ENCODE measurements around the gene CYP2A13. TPM values are rescaled to one million over a fixed set of nuclear protein-coding genes. Genes with fewer than 3 reads are reported as not detected.
"Not testable (repeated sequence)": the region's sequence is repeated elsewhere in the genome, so short reads cannot be mapped to it uniquely, and the experiment has no call there.

The CYP2A13 gene
- total RNA-seq, 1 donor from 2014 or later, result not detected

DNA sequence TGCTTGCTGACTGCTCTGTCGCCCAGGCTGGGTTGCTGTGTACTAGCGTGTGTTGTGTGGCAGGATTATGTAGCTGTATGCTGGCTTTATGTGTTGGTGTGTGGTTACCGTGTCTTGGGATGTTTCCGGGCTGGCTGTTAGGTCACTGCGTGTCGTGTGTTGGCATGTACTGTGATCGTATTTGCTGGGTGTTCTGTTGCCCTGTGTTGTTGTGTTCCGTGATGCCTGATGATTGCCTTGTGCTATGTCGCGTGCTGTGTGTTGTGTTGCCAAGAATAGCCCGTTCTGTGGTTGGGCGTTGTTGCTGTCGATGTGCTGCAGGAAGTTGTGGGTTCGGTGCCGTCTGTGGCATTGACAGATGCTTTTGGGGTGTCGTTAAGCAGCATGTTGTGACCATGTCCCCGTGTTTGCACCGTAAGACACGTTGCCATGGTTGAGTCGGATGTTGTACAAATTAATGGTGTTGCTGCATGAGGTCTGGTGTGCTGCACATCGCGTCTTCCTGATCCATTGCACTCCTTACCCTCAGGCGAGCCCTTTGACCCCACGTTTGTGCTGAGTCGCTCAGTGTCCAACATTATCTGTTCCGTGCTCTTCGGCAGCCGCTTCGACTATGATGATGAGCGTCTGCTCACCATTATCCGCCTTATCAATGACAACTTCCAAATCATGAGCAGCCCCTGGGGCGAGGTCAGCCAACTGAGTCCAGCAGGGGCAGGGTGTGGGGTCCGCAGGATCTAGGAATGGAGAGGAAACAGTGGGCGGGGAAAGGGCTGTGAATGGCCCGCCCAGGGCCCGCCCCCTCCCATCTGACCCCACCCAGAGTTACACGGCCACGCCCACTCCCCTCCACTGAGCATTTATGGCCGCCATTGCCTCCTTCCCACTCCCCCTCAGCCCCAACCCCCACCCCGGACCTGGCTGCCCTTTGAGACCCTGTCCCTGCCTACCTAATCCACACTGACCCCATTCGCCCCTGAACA lies 33.0 kb downstream of the CYP2A13 start:
- intact Hi-C loops (cut with micrococcal nuclease), result not testable (repeated sequence)

DNA sequence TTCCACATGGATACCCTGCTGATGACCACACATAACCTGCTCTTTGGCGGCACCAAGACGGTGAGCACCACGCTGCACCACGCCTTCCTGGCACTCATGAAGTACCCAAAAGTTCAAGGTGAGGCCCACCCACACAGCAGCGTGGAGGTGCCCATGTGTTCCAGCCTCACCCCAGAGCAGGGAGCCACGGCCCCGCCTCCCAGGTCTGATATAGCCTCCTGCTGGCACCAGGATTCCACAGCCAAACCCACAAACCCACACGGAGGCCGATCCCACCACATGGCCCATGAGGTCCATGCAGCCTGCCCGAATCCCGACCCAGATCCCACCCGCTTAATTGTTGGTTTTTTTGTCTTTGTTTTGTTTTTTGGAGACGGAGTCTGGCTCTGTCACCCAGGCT lies 34.6 kb downstream of the CYP2A13 start:
- intact Hi-C loops (cut with micrococcal nuclease), result not testable (repeated sequence)

DNA sequence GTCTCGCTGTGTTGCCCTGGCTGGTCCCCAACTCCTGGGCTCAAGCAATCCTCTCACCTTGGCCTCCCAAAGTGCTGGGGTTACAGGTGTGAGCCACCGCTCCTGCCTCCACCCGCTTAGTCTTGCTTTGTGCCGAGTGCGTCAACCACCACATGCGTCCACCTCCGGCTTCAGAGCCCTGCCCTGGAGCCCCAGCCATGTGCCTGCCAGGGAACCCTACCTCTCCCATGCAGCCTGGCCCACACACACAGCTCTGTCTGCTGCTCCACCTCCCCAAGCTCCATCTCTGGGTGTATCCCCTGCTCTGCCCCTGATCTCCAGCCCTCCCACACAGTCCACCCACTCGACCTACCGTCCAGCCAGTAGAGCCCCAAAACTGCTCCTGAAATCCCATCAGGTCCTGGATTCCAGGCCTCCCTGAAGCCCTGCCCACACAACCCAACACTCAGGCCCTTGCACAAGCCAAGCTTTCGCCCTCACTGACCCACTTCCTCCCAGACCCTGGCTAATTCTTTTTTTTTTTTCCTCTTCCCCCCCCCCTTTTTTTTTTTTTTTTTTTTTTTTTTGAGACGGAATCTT lies 35.6 kb downstream of the CYP2A13 start:
- intact Hi-C loops (cut with micrococcal nuclease), result no loop called here

DNA sequence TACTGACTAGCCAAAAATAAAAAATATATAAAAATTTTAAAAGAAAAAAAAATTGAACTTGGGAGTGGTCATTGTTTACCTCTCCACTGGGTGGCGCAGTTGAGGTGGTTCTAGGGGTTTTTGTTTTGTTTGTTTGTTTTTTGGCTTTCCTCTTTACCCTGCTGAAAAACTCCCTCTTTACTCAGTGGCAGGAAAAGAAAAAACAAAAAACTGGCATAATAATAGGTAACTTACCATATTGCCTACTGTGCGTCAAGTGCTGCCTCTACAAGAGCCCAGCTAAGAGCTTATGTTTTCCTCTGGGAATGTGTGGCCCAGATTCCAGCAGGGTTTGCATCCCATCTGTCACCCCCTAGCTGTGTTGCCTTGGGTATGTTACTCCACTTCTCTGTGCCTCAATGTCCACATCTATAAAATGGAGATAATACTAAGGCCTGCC lies 38.5 kb downstream of the CYP2A13 start:
- intact Hi-C loops (cut with micrococcal nuclease), result loop anchor here (1.0 to 5.0 kb wide), 2 partner anchors 18 to 181 kb away; no protein-coding TSS in a partner anchor

DNA sequence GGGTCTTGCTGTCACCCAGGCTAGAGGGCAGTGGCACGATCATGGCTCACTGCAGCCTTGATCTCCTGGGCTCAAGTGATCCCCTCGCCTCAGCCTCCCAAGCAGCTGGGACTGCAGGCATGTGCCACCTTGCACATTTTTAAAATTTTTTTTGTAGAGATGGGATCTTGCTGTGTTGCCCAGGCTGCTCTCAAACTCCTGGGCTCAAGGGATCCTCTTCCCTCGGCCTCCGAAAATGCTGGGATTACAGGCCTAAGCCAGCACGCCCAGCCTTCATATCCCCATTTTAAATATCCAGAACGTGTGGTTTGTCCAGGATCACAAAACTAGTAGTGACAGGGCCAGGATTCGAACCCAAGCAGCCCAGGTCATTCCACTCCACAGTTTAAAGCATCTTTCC lies 39.1 kb downstream of the CYP2A13 start:
- intact Hi-C loops (cut with micrococcal nuclease), result loop anchor here (5.0 kb wide), 1 partner anchor 180 kb away; no protein-coding TSS in a partner anchor

DNA sequence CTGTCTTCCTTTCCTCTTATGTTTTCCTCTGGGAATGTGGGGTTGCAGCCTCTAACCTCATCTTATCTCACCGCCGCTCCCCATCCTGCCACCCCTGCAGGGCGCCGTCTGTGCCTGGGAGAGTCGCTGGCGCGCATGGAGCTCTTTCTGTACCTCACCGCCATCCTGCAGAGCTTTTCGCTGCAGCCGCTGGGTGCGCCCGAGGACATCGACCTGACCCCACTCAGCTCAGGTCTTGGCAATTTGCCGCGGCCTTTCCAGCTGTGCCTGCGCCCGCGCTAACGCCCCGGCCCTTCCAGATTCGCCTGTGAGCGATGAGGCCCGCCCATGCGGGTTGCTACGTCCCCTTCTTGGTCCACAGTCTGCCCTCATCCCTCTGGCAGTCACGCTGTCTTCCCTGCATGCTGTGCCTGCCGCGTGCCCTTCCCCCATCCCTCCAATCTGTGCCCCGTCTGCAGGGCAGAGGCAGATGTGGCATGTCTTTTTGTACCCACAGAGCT lies 39.6 kb downstream of the CYP2A13 start:
- intact Hi-C loops (cut with micrococcal nuclease), result loop anchor here (5.0 kb wide), 1 partner anchor 179 kb away; no protein-coding TSS in a partner anchor

DNA sequence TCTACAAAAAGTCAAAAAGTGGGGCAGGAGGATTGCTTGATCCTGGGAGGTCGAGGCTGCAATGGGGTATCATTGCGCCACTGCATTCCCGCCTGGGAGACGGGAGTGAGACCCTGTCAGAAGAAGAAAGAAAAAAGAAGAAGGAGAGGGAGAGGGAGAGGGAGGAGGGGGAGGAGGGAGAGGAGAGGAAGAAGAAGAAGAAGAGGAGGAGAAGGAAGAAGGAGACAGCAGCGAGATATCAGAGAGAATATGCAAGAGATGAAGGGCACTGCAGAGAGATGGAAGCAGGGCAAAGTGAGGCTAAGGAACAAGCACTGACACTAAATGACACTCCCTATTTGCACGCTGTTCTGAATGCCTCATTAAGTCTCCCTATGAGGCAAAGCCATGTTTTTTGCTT lies 40.4 kb downstream of the CYP2A13 start:
- intact Hi-C loops (cut with micrococcal nuclease), result loop anchor here (5.0 kb wide), 1 partner anchor 179 kb away; no protein-coding TSS in a partner anchor

DNA sequence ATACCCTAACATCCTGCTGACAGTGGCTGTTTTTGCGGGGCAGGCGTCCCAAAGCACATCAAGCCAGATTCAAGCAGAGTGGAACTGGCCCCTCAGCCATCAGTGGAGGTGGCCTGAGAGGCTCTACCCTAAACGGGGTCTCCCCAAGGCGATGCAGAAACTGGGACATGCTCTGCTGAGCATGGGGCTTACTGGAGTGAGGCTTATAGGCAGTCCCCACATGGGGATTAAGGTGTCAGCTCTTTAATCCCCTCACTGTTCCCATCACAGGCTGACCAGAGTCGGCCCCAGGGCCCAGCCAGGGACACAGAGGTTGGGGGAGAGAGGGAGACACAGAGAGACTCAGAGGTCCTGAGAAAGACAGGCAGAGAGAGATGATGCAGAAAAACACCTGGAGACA lies 42.9 kb downstream of the CYP2A13 start:
- intact Hi-C loops (cut with micrococcal nuclease), result no loop called here

DNA sequence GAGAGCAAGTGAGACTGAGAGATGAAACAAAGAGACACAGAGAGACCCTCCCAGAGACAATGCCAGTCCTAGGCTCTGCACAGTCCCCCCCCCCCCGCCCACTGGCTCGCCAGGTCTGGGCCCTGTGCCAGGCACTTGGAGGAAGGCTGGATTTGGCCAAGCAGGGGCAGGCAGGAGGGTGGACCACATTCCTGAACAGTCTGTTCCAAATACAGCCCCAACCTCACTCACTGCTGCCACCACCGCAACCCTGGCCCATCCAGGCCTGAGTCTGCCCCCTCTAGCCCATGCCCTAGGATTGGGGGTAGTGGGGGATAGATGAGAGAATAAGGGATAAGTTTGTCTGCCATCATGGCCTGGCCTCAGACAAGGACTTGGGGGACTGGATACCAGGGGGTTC lies 45.0 kb downstream of the CYP2A13 start:
- intact Hi-C loops (cut with micrococcal nuclease), result no loop called here

DNA sequence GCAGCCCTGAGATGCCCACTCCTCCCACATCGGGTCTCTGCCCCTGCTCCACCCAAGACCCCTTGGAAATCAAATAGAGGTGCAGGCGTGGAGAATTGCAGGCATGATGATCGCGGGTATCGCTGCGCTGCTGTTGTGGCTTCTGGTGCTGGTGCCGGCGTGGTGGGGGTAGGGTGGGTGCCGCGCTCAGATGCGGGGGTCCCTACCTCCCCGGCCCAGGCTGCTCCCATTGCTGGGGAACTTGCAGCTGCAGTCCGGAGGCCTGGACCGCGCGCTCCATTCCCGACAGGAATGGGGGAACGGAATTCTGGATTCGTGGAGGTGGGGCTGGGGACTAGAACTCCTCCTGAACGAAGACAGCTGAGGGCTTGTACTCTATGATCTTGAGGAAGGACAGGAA lies 46.4 kb downstream of the CYP2A13 start:
- intact Hi-C loops (cut with micrococcal nuclease), result no loop called here

DNA sequence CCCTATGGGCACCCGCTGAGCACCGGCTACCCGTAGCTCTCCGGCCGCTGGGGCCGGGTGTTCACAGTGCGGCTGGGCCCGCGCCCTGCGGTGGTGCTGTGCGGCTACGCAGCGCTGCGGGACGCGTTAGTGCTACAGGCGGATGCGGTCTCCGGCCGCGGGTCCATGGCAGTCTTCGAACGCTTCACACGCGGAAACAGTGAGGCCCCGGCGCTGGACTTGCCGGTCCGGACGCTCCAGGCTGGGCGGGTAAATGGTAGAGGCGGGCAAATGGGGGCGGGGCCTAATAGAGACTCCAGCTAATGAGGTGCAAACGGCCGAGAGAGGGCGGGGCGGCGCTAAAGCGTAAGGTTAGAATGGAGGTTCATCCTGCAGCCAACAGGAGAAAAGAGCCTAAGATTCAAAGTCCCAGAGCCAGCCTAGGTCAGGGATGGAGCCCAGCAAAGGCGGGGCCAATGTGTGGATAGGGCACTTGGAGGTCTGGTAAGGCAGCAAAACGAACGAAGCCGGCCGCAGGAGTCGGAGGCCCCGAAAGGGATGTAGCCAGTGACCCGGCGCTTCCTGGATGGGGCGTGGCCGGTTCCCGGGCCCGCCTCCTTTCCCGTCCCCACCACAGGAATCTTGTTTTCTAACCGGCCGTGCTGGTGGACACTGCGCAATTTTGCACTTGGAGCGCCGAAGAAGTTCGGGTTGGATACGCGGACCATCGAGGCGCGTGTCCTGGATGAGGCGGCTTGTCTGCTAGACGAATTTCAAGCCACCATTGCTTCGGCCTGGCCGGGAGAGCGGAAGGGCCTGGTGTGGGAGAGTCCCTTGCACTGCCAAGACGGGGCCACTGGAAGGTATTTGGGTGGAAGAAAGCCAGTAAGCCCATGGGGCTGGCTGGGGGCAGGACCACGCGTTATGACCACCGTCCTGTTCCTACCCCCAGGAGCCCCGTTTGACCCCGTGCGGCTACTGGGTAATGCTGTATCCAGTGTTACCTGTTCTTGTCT lies 47.4 kb downstream of the CYP2A13 start:
- intact Hi-C loops (cut with micrococcal nuclease), result not testable (repeated sequence)

DNA sequence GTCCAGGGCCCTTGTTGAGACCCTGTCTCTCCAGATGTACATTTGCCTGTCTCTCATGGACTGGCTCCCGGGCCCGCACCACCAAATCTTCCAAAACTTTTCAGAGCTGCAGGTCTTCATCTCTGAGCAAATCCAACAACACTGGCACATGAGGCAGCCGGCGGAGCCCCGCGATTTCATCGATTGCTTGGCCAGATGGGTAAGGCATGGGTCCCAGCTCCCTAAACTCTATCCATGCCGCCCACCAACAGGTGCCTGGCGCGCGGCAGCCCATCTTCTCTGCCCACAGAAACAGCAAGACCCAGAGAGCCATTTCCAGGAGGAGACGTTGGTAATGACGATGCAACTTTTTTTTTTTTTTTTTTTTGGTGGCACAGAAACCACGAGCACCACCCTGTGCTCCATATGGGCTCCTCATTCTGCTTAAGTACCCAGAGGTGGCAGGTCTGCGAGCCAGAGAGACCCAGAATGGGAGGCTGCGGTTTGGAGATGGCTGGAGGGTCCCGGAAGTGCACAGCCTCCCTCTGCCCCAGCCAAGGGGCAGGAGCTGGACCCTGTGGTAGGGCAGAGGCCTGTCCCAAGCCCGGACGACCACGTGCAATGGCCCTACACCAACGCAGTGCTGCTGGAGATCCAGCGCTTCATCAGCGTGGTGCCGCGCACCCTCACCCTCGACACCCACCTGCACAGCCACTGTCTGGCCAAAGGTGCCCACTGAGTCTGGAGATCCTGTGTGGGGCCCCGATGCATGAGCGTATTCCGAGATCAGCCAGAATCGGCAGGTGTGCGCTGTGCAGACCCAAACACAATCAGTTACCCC lies 48.6 kb downstream of the CYP2A13 start:
- intact Hi-C loops (cut with micrococcal nuclease), result no loop called here

DNA sequence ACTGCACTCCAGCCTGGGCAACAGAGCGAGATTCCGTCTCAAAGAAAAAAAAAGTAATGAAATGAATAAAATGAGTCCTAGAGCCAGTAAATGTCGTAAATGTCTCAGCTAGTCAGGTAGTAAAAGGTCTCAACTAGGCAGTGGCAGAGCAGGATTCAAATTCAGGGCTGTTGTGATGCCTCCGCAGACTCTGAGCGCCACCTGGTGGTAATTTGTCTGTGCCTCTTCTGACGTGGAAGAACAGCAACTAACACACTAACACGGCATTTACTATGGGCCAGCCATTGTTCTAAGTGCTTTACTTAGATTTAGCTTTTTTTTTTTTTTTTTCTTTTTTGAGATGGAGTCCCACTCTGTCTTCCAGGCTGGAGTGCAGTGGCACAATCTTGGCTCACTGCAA lies 56.2 kb downstream of the CYP2A13 start:
- intact Hi-C loops (cut with micrococcal nuclease), result loop anchor here (1.0 to 10.0 kb wide), 5 partner anchors 18 to 482 kb away; partner anchors contain the start of gene HNRNPUL1

Other genes starting within 250 kb of the CYP2A13 start
- gene CYP2A6, start 238.0 kb upstream of the CYP2A13 start, total RNA-seq, result not detected in 2 replicates
- not detected in 2 replicates for gene CYP2A7, start 206.2 kb upstream of the CYP2A13 start, total RNA-seq
- gene CYP2B6, start 97.2 kb upstream of the CYP2A13 start, total RNA-seq, result not detected in 2 replicates
- not detected in 2 replicates for gene CYP2F1, start 26.0 kb downstream of the CYP2A13 start, total RNA-seq
- 0.23 and 0.41 TPM in 2 replicates for gene CYP2S1, start 104.8 kb downstream of the CYP2A13 start, total RNA-seq
- gene AXL, start 130.8 kb downstream of the CYP2A13 start, total RNA-seq, result not detected in 2 replicates
- gene HNRNPUL1, start 175.9 kb downstream of the CYP2A13 start, total RNA-seq, result 331 and 349 TPM in 2 replicates
- 51.7 and 55.9 TPM in 2 replicates for gene CCDC97, start 221.7 kb downstream of the CYP2A13 start, total RNA-seq